ENCODE data around the gene IGFBP4. TPM values are rescaled to one million over a fixed set of nuclear protein-coding genes. Genes with fewer than 3 reads are reported as not detected.

IGFBP4 gene
- total RNA-seq, 3 donors from 2014 or later (not counting 1 experiment from before 2014, with no cell fraction given): 2.1 to 8.1 (median 2.8) TPM

DNA sequence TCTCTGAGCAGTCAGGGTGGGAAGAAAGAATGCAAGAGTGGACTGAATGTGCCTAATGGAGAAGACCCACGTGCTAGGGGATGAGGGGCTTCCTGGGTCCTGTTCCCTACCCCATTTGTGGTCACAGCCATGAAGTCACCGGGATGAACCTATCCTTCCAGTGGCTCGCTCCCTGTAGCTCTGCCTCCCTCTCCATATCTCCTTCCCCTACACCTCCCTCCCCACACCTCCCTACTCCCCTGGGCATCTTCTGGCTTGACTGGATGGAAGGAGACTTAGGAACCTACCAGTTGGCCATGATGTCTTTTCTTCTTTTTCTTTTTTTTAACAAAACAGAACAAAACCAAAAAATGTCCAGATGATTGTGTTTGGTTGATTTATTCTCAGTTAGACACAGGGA is 14.1 kb downstream of the IGFBP4 start:
- H3K27ac ChIP-seq (ENCODE audit: low read length): no peak overlapping the region
- Mint-ChIP-seq H3K36me3 (no peaks in the 10 kb centered on the region), H3K27me3 (ENCODE audit: low read depth in 2 of 2) (no peaks in the 10 kb centered on the region), H3K27ac (no peak overlapping the region), H3K4me1 (no peaks in the 10 kb centered on the region), H3K4me3 (no peak overlapping the region), H3K9me3 (no peaks in the 10 kb centered on the region)
- H3K4me1 ChIP-seq (ENCODE audit: control insufficient read depth, insufficient read depth, low read length): no peaks in the 10 kb centered on the region
- TF ChIP-seq, protein P1, sequence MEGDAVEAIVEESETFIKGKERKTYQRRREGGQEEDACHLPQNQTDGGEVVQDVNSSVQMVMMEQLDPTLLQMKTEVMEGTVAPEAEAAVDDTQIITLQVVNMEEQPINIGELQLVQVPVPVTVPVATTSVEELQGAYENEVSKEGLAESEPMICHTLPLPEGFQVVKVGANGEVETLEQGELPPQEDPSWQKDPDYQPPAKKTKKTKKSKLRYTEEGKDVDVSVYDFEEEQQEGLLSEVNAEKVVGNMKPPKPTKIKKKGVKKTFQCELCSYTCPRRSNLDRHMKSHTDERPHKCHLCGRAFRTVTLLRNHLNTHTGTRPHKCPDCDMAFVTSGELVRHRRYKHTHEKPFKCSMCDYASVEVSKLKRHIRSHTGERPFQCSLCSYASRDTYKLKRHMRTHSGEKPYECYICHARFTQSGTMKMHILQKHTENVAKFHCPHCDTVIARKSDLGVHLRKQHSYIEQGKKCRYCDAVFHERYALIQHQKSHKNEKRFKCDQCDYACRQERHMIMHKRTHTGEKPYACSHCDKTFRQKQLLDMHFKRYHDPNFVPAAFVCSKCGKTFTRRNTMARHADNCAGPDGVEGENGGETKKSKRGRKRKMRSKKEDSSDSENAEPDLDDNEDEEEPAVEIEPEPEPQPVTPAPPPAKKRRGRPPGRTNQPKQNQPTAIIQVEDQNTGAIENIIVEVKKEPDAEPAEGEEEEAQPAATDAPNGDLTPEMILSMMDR (IDR thresholded peaks at IDR 0.05): no peak
- H3K4me3 ChIP-seq (ENCODE audit: low read length): no peak overlapping the region
- peaks cover 8% of the 10 kb centered on the region for H3K36me3 ChIP-seq (ENCODE audit: control insufficient read depth, insufficient read depth, low read length)
- H3K27me3 ChIP-seq (ENCODE audit: control insufficient read depth, insufficient read depth, low read length): no peaks in the 10 kb centered on the region
- intact Hi-C loops (cut with micrococcal nuclease): no loop called here
- ATAC-seq (no peak), DNase-seq (no peak)
- 90% methylated on average over 3 of the region's 3 CpGs for WGBS (ENCODE audit: insufficient coverage)
- H3K9me3 ChIP-seq (ENCODE audit: control insufficient read depth, insufficient read depth, low read length): no peaks in the 10 kb centered on the region

DNA sequence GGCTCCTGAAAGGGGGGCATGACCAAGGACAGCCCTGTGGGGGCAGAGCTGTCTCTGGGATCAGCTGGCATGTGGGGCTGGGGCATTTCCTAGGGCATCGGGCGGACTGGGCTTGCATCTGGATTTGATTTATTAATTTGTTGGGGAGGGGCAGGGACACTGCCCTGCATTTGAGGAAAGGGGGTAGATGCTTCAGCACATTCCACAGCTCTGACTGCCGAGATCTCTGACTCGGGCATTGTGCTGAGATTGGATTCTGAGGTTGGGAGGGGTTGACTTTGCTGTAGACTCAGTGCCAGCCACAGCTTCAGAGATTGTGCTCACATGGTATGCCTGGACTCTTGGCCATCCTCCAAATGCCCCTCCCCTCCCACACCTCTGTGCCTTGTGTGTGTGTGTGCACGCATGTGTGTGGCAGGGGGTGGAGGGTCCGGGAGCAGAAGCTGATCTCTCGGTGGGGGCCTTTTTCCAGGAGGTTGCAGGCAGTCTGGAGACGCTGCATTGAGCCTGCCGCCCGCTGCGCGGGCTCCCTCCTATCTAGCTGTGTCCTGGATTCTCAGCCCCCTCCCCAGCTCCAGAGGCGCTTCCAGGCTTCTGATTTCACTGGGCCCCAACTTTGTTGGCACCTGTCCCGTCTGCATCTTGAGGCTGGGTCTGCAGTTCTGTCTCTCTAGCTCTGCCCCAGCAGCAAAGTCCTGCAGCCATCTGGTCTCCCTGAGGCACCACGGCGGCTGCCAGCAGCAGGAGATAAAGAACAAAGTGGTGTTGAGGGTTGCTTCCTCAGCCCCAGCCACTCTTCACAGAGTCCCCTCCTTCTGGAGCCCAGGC is 14.9 kb downstream of the IGFBP4 start:
- H3K4me1 ChIP-seq (ENCODE audit: control insufficient read depth, insufficient read depth, low read length): no peaks in the 10 kb centered on the region
- no peaks in the 10 kb centered on the region for H3K36me3 Mint-ChIP-seq
- TF ChIP-seq, protein P1 (IDR thresholded peaks at IDR 0.05): no peak
- 89% methylated on average over 16 of the region's 16 CpGs for WGBS (ENCODE audit: insufficient coverage)
- DNase-seq (no peak), ATAC-seq (no peak)
- H3K36me3 ChIP-seq (ENCODE audit: control insufficient read depth, insufficient read depth, low read length): peaks cover 8% of the 10 kb centered on the region
- H3K9me3 Mint-ChIP-seq: no peaks in the 10 kb centered on the region
- no peaks in the 10 kb centered on the region for H3K9me3 ChIP-seq (ENCODE audit: control insufficient read depth, insufficient read depth, low read length)
- H3K27ac ChIP-seq (ENCODE audit: low read length): no peak overlapping the region
- intact Hi-C loops (cut with micrococcal nuclease): no loop called here
- no peaks in the 10 kb centered on the region for H3K4me1 Mint-ChIP-seq
- H3K4me3 Mint-ChIP-seq: no peak overlapping the region
- no peak overlapping the region for H3K4me3 ChIP-seq (ENCODE audit: low read length)
- H3K27ac Mint-ChIP-seq: no peak overlapping the region
- H3K27me3 Mint-ChIP-seq (ENCODE audit: low read depth in 2 of 2): no peaks in the 10 kb centered on the region
- H3K27me3 ChIP-seq (ENCODE audit: control insufficient read depth, insufficient read depth, low read length): no peaks in the 10 kb centered on the region

DNA sequence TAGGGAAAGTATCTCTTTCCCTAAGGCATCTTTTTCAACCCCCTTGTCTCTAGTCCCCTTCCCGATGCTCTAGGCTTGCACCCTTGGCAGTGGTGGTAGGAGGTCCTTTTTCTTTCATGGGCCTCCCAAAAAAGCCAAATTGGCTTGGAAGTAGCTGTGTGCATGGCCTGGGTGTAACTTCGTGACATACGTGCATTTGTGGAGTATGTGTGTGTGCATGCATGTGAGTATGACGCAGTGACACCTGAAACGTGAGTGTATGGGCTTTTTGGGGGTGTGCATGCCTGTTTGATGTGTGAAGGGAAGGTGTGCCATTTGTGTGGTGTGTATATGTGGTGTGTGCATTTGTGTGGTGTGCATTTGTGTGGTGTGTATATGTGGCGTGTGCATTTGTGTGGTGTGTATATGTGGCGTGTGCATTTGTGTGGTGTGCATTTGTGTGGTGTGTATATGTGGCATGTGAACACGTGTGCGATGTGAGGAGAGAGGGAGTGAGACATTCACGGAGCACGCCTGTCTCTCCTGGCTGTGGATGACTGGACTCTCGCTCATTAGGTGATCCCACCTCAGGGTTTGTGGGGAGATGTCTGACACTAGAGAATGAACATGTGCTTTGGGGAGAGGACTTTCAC is 15.7 kb downstream of the IGFBP4 start:
- Mint-ChIP-seq H3K27me3 (ENCODE audit: low read depth in 2 of 2) (no peaks in the 10 kb centered on the region), H3K4me1 (no peaks in the 10 kb centered on the region), H3K36me3 (no peaks in the 10 kb centered on the region), H3K27ac (no peak overlapping the region), H3K9me3 (no peaks in the 10 kb centered on the region), H3K4me3 (no peak overlapping the region)
- 96% methylated on average over 12 of the region's 12 CpGs for WGBS (ENCODE audit: insufficient coverage)
- Histone ChIP-seq H3K4me1 (ENCODE audit: control insufficient read depth, insufficient read depth, low read length) (no peaks in the 10 kb centered on the region), H3K36me3 (ENCODE audit: control insufficient read depth, insufficient read depth, low read length) (peaks cover 8% of the 10 kb centered on the region), H3K27me3 (ENCODE audit: control insufficient read depth, insufficient read depth, low read length) (no peaks in the 10 kb centered on the region), H3K27ac (ENCODE audit: low read length) (no peak overlapping the region), H3K9me3 (ENCODE audit: control insufficient read depth, insufficient read depth, low read length) (no peaks in the 10 kb centered on the region), H3K4me3 (ENCODE audit: low read length) (no peak overlapping the region)
- TF ChIP-seq, protein P1 (IDR thresholded peaks at IDR 0.05): no peak
- intact Hi-C loops (cut with micrococcal nuclease): no loop called here
- no peak for ATAC-seq
- no peak for DNase-seq
